Ovary (tissue), 9 donors: ENCODE data around the gene PLXNB1. TPM values are rescaled to one million over a fixed set of nuclear protein-coding genes. Genes with fewer than 3 reads are reported as not detected.
A peak's percentile ranks its signal among the peaks of the same experiment; 100 is the strongest.

Source experiments
- DNase-seq, 5 donors: peaks; one replicate each; pipeline ENCODE4 v3.0.0-alpha.2; 2019 to 2020
- H3K27ac ChIP-seq, 2 donors: fragments of 200-600 bp; one replicate each; pipeline versions ENCODE4 v1.5.1 to v1.8.0; 2019 to 2022
- H3K27me3 ChIP-seq: fragments of 200-600 bp; one replicate; pipeline ENCODE4 v1.8.0; 2022
- H3K36me3 ChIP-seq: fragments of 200-600 bp; sonication (generic); one replicate; pipeline ENCODE4 v1.5.1; 2019
- H3K4me1 ChIP-seq: one replicate; pipeline ENCODE4 v1.8.1; 2013; ENCODE audit warnings: mild to moderate bottlenecking, moderate library complexity; ENCODE audit not compliant: insufficient read depth
- H3K4me3 ChIP-seq: fragments of 200-600 bp; sonication (generic); one replicate; pipeline ENCODE4 v1.5.1; 2017
- H3K9me3 ChIP-seq, 2 donors: fragments of 200-600 bp in 1 of 2; sonication (generic) in 1 of 2; one replicate each; pipeline versions ENCODE4 v1.5.1 to v1.8.1; 2013 to 2019; ENCODE audit warnings: mild to moderate bottlenecking in 1 of 2, moderate library complexity in 1 of 2
- CTCF ChIP-seq, 3 donors: fragments of 450-650 bp in 2 of 3; fragments of 200-600 bp in 1 of 3; IDR thresholded peaks; one replicate each; pipeline versions ENCODE4 v1.5.1 to v1.8.0; 2016 to 2022; ENCODE audit warnings: antibody characterized with exemption in 3 of 3, mild to moderate bottlenecking in 1 of 3
- EP300 ChIP-seq: sonication (generic); formaldehyde crosslinking; IDR thresholded peaks from one replicate; pipeline ENCODE4 v1.6.1; 2017; ENCODE audit warnings: antibody characterized with exemption
- POLR2A ChIP-seq: fragments of 450-650 bp; IDR thresholded peaks from one replicate; pipeline ENCODE4 v1.6.1; 2017; ENCODE audit warnings: antibody characterized with exemption, mild to moderate bottlenecking, moderate library complexity
- WGBS, 3 donors: extraction: QIAGEN DNeasy Blood & Tissue Kit in 1 of 3; methylation state at CpG; one replicate each; pipeline versions ENCODE4 v1.1.5 to v1.1.7; 2013 to 2017; 5-methylcytosine and 5-hydroxymethylcytosine counted together
- intact Hi-C, 4 donors: fragments of 100-400 bp; cut with DNase I; formaldehyde crosslinking; loops; one replicate each; pipeline versions ENCODE4 v1.11.0 to v1.15.1; 2022 to 2023
- polyA plus RNA-seq, 2 donors: library from polyadenylated mRNA; stranded (reverse); fragments of 200-250 nt in 1 of 2; fragments of 350-450 nt in 1 of 2; fragmentation: Illumina TruSeq in 1 of 2; extraction: RNeasy Lipid Tissue Mini Kit (QIAGEN cat#74804) in 1 of 2; gene quantifications; one replicate each; pipeline ENCODE4 v1.2.3, GENCODE V29; 2013 to 2014
- total RNA-seq, 7 donors: library from RNA; depleted of rRNA in 2 of 7; stranded (reverse); fragments of >200 nt in 2 of 7; fragmentation: NEBNext Ultra II Directional in 3 of 7; extraction: Animal tissue kit (Norgen Biotek cat#: 25700) in 3 of 7; gene quantifications; one replicate each; pipeline versions ENCODE4 v1.1.0 to v1.2.4, GENCODE V29; 2016 to 2023
- donor health status: DM: no; HTN: no; CAD: no; lungs with moderate emphysema.
- donor health status: DM: no; HTN: no; CAD: no.
- donor health status: Bipolar disorder and iron deficiency.
- donor health status: DM: yes; HTN: yes; CAD: no.
- donor health status: DM: no; HTN: no; CAD: no.
- donor health status: DM: yes; HTN: yes; CAD: no.

PLXNB1 gene
- total and polyA plus RNA-seq, 9 donors = 11.2 to 166 (median 83.7) TPM

- Histone ChIP-seq H3K9me3 (no peaks in the 10 kb centered on the region), H3K27me3 (no peaks in the 10 kb centered on the region), H3K36me3 (no peaks in the 10 kb centered on the region), H3K4me3 (no peak overlapping the region), H3K4me1 (no peaks in the 10 kb centered on the region), H3K27ac (no peak overlapping the region)
- TF ChIP-seq CTCF (IDR thresholded peaks at IDR 0.05) (no peak), POLR2A (no peak), EP300 (no peak)
- intact Hi-C loops = no loop called here
- peak in 2 of 5 donors; percentile 26 to 40 for DNase-seq
- WGBS, 3 donors = 80 to 85% (median 83%) methylated on average over 23 to 25 of the region's 25 CpGs
Observed at GRCh38 chr3:48414376-48415250, 15.3 kb downstream of the PLXNB1 start.

GRCh38 chr3:48413611-48414010, 16.3 kb downstream of the PLXNB1 start:
- WGBS, 3 donors = 87 to 89% (median 88%) methylated on average over 14 of the region's 14 CpGs
- H3K4me3 ChIP-seq = no peak overlapping the region
- H3K36me3 ChIP-seq = no peaks in the 10 kb centered on the region

GRCh38 chr3:48413086-48413485, 16.8 kb downstream of the PLXNB1 start:
- TF ChIP-seq POLR2A = no peak
- TF ChIP-seq CTCF (IDR thresholded peaks at IDR 0.05) = no peak
- no peak for TF ChIP-seq EP300
- Histone ChIP-seq H3K4me3 (no peak overlapping the region), H3K9me3 (no peaks in the 10 kb centered on the region), H3K4me1 (no peaks in the 10 kb centered on the region), H3K36me3 (no peaks in the 10 kb centered on the region), H3K27ac (no peak overlapping the region), H3K27me3 (no peaks in the 10 kb centered on the region)
- 83 to 91% (median 86%) methylated on average over 8 of the region's 8 CpGs for WGBS, 3 donors
- intact Hi-C loops = no loop called here
- peak in 1 of 5 donors; percentile 13 for DNase-seq

More at GRCh38 chr3:48413611-48414010, 16.3 kb downstream of the PLXNB1 start:
- no peaks in the 10 kb centered on the region for H3K27me3 ChIP-seq
- H3K4me1 ChIP-seq = no peaks in the 10 kb centered on the region
- no peaks in the 10 kb centered on the region for H3K9me3 ChIP-seq
- DNase-seq = peak in 2 of 5 donors; percentile 13 to 28
- TF ChIP-seq POLR2A = no peak
- TF ChIP-seq CTCF (IDR thresholded peaks at IDR 0.05) = no peak
- TF ChIP-seq EP300 = no peak
- intact Hi-C loops = no loop called here
- H3K27ac ChIP-seq = no peak overlapping the region

- TF ChIP-seq POLR2A = no peak
- no peak for TF ChIP-seq EP300
- TF ChIP-seq CTCF (IDR thresholded peaks at IDR 0.05) = no peak
- Histone ChIP-seq H3K4me3 (no peak overlapping the region), H3K27ac (no peak overlapping the region), H3K4me1 (no peaks in the 10 kb centered on the region), H3K27me3 (no peaks in the 10 kb centered on the region), H3K9me3 (no peaks in the 10 kb centered on the region), H3K36me3 (no peaks in the 10 kb centered on the region)
- peak in 2 of 5 donors; percentile 7 to 31 for DNase-seq
- intact Hi-C loops = no loop called here
- WGBS, 3 donors = 89 to 91% (median 89%) methylated on average over 19 of the region's 19 CpGs
Observed at GRCh38 chr3:48412375-48413001, 17.4 kb downstream of the PLXNB1 start.
